GM18519 (cell line): ENCODE data around the gene TIGD3.

Experiments
- ATAC-seq: cut with Tn5 transposase; IDR thresholded peaks from one replicate; pipeline ENCODE4 v1.9.1; 2021; ENCODE audit warnings: mild to moderate bottlenecking, moderate library complexity; ENCODE audit not compliant: unreplicated experiment, low FRiP score

Gene TIGD3

GRCh38 chr11:65386307-65387140 lies 32.0 kb downstream of the TIGD3 start, which contains the start of gene FRMD8:
TSS of gene FRMD8 (plus strand) at chr11:65386637. CDS start at chr11:65387037, 400 bp downstream.
- ATAC-seq = no peak

- no peak for ATAC-seq
Measured at GRCh38 chr11:65388731-65389130, 34.2 kb downstream of the TIGD3 start.

- no peak for ATAC-seq
Measured at GRCh38 chr11:65389294-65389980, 34.9 kb downstream of the TIGD3 start.

GRCh38 chr11:65390099-65390941 lies 35.8 kb downstream of the TIGD3 start:
- no peak for ATAC-seq

GRCh38 chr11:65390996-65391395 lies 36.4 kb downstream of the TIGD3 start:
- no peak for ATAC-seq

GRCh38 chr11:65392186-65392829 lies 37.8 kb downstream of the TIGD3 start:
- no peak for ATAC-seq

GRCh38 chr11:65392899-65393298 lies 38.3 kb downstream of the TIGD3 start:
- ATAC-seq = no peak

- ATAC-seq = no peak
Measured at GRCh38 chr11:65393513-65394079, 39.0 kb downstream of the TIGD3 start.

GRCh38 chr11:65394125-65394536 lies 39.6 kb downstream of the TIGD3 start:
- ATAC-seq = no peak

- ATAC-seq = no peak
Measured at GRCh38 chr11:65395961-65396530, 41.5 kb downstream of the TIGD3 start.

GRCh38 chr11:65396769-65397745 lies 42.5 kb downstream of the TIGD3 start:
- ATAC-seq = no peak

GRCh38 chr11:65398362-65398910 lies 43.9 kb downstream of the TIGD3 start:
- ATAC-seq = no peak

- no peak for ATAC-seq
Measured at GRCh38 chr11:65399249-65399648, 44.7 kb downstream of the TIGD3 start.

GRCh38 chr11:65399845-65400244 lies 45.3 kb downstream of the TIGD3 start:
- no peak for ATAC-seq

- ATAC-seq = no peak
Measured at GRCh38 chr11:65400307-65401072, 45.9 kb downstream of the TIGD3 start.

- ATAC-seq = no peak
Measured at GRCh38 chr11:65401073-65401802, 46.7 kb downstream of the TIGD3 start.

GRCh38 chr11:65401803-65402248 lies 47.3 kb downstream of the TIGD3 start:
- no peak for ATAC-seq
